ENCODE results near the gene NFASC.

DNA sequence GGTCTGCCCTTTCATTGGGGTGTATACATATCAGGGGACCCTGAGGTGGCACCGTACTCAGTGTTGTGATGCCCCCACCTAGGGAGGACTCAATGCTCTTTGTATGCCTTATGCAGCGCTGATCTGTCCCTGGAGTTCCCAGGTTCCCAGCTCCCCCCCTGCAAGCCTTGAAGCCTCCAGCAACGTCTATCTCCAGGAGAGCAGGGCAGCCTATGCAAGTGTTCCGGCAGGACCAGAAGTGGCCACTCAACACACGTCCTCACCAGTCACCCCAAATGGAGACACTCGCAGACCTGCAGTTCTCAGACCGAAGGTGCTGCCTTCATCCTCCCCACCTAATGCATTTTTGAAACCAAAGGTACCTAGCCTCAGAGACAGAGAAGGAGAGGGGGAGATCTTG, 147.1 kb downstream of the NFASC start:
- TF ChIP-seq, protein P1, sequence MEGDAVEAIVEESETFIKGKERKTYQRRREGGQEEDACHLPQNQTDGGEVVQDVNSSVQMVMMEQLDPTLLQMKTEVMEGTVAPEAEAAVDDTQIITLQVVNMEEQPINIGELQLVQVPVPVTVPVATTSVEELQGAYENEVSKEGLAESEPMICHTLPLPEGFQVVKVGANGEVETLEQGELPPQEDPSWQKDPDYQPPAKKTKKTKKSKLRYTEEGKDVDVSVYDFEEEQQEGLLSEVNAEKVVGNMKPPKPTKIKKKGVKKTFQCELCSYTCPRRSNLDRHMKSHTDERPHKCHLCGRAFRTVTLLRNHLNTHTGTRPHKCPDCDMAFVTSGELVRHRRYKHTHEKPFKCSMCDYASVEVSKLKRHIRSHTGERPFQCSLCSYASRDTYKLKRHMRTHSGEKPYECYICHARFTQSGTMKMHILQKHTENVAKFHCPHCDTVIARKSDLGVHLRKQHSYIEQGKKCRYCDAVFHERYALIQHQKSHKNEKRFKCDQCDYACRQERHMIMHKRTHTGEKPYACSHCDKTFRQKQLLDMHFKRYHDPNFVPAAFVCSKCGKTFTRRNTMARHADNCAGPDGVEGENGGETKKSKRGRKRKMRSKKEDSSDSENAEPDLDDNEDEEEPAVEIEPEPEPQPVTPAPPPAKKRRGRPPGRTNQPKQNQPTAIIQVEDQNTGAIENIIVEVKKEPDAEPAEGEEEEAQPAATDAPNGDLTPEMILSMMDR (IDR thresholded peaks at IDR 0.05; ENCODE audit: low read length), result no peak
- no peak for TF ChIP-seq EZH2 (optimal IDR thresholded peaks at IDR 0.05; ENCODE audit: low read depth, low read length)
- TF ChIP-seq EZH2phosphoT487 (IDR thresholded peaks at IDR 0.05; ENCODE audit: low read length), result no peak

Data from MM.1S (cell line).